ENCODE measurements around the gene CDH26. TPM values are rescaled to one million over a fixed set of nuclear protein-coding genes. Genes with fewer than 3 reads are reported as not detected.

Gene CDH26
- total and polyA plus RNA-seq, 2 donors (not counting 1 experiment from before 2014, with no cell fraction given), result 1.8 to 2.3 TPM

DNA sequence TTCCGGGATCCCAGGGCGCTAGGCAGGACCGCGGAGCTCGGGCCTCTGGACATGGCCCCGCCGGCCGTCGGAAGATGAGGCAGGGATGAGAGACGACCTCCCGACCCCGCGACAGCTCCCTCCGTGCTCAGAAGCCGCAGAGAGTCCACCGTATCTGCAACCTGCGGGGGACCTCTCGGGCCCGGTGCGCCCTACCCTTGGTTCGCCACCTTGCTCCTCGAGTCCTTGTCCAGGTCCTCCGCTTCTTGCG is 18.4 kb upstream of the CDH26 start:
- no peak for DNase-seq

More for the DNA sequence above, 18.4 kb upstream of the CDH26 start:
- ATAC-seq (ENCODE audit: low read depth), result peak; percentile 14
- intact Hi-C loops (cut with micrococcal nuclease), result loop anchor here (1.0 to 5.0 kb wide), 2 partner anchors 9 to 1288 kb away; partner anchors contain the start of gene STX16
- ChIA-PET CTCF (interaction anchor here (1.3 to 4.3 kb wide), 3 partner anchors 10 to 16 kb away, joined by 4 to 45 read pairs (median 7); no protein-coding TSS in a partner anchor), POLR2A (no interaction called here)
- Mint-ChIP-seq H3K4me1 (peaks cover 37% of the 10 kb centered on the region), H3K4me3 (peak overlapping the region; percentile 97), H3K27ac (peak overlapping the region; percentile 79), H3K27me3 (no peaks in the 10 kb centered on the region), H3K9me3 (ENCODE audit: insufficient read depth) (no peaks in the 10 kb centered on the region)
- TF ChIP-seq, protein P1, sequence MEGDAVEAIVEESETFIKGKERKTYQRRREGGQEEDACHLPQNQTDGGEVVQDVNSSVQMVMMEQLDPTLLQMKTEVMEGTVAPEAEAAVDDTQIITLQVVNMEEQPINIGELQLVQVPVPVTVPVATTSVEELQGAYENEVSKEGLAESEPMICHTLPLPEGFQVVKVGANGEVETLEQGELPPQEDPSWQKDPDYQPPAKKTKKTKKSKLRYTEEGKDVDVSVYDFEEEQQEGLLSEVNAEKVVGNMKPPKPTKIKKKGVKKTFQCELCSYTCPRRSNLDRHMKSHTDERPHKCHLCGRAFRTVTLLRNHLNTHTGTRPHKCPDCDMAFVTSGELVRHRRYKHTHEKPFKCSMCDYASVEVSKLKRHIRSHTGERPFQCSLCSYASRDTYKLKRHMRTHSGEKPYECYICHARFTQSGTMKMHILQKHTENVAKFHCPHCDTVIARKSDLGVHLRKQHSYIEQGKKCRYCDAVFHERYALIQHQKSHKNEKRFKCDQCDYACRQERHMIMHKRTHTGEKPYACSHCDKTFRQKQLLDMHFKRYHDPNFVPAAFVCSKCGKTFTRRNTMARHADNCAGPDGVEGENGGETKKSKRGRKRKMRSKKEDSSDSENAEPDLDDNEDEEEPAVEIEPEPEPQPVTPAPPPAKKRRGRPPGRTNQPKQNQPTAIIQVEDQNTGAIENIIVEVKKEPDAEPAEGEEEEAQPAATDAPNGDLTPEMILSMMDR (IDR thresholded peaks at IDR 0.05), result no peak
- no peak for TF ChIP-seq EZH2 (IDR thresholded peaks at IDR 0.05; ENCODE audit: borderline replicate concordance, insufficient read depth, low read depth, low read length, poor library complexity, severe bottlenecking)
- peaks cover 0 to 10% (median 0%) of the 10 kb centered on the region in 3 donors for H3K9me3 ChIP-seq (ENCODE audit: control extremely low read depth in 1 of 3, control insufficient read depth in 2 of 3, insufficient read depth in 1 of 3, low read length in 2 of 3)
- peak overlapping the region; percentile 47 to 87 for H3K27ac ChIP-seq (ENCODE audit: low read length in 2 of 2)
- peaks cover 2 to 23% of the 10 kb centered on the region in 2 experiments for H3K36me3 ChIP-seq (replicated peaks in 1 of 2; ENCODE audit: control extremely low read depth in 1 of 2, control insufficient read depth in 1 of 2, extremely low read depth in 1 of 2, insufficient read depth in 2 of 2, low read length in 1 of 2)
- peak overlapping the region; percentile 81 for H3K9ac ChIP-seq (ENCODE audit: low read length)
- peaks cover 20 to 21% of the 10 kb centered on the region in 2 donors for H3K4me1 ChIP-seq (ENCODE audit: control insufficient read depth in 2 of 2, insufficient read depth in 2 of 2, low read length in 2 of 2)
- H3K4me3 ChIP-seq (ENCODE audit: control extremely low read depth in 1 of 5, extremely low read depth in 1 of 5, insufficient read depth in 1 of 5, low read depth in 2 of 5, low read length in 4 of 5), result peak overlapping the region; percentile 79 to 96 (median 84)
- WGBS (ENCODE audit: insufficient coverage), result under 1% methylated on average over 24 of the region's 24 CpGs
- no peaks in the 10 kb centered on the region for H4K20me1 ChIP-seq (ENCODE audit: control insufficient read depth, insufficient read depth, low read length, poor library complexity, severe bottlenecking)
- peak overlapping the region; percentile 93 for H2AFZ ChIP-seq (ENCODE audit: insufficient read depth, low read depth, low read length, poor library complexity, severe bottlenecking)
- H3K4me2 ChIP-seq (replicated peaks; ENCODE audit: low read depth, low read length, poor library complexity, severe bottlenecking), result peak overlapping the region; percentile 78
- H3K79me2 ChIP-seq (ENCODE audit: control insufficient read depth, insufficient read depth, low read length), result peaks cover 22% of the 10 kb centered on the region
- H3K27me3 ChIP-seq (replicated peaks in 1 of 4; ENCODE audit: control extremely low read depth in 1 of 4, control insufficient read depth in 3 of 4, insufficient read depth in 4 of 4, low read length in 3 of 4), result no peaks in the 10 kb centered on the region

Measured in B cell (primary cell).